IPS-NIHi7 (cell line): ENCODE measurements around the gene MTFMT.
"Not testable (repeated sequence)": the region's sequence is repeated elsewhere in the genome, so short reads cannot be mapped to it uniquely, and the experiment has no call there.

ENCODE experiments used
- DNase-seq: peaks from one replicate; pipeline ENCODE4 v3.0.0; 2012; ENCODE audit warnings: mixed read lengths; ENCODE audit errors: extremely low spot score

MTFMT gene

GRCh38 chr15:65038836-65039235 lies 9.4 kb upstream of the MTFMT start:
- no peak for DNase-seq

GRCh38 chr15:65038428-65038827 lies 9.0 kb upstream of the MTFMT start:
- DNase-seq: no peak

GRCh38 chr15:65037309-65037708 lies 7.9 kb upstream of the MTFMT start:
- no peak for DNase-seq

- DNase-seq: no peak
Observed at GRCh38 chr15:65034719-65035118, 5.3 kb upstream of the MTFMT start.

- peak; percentile 38 for DNase-seq
Observed at GRCh38 chr15:65033659-65034269, 4.3 kb upstream of the MTFMT start.

GRCh38 chr15:65032801-65033537 lies 3.5 kb upstream of the MTFMT start:
- peak; percentile 85 for DNase-seq

GRCh38 chr15:65029736-65030208 lies 333 bp upstream of the MTFMT start:
- no peak for DNase-seq

GRCh38 chr15:65028338-65028737 lies 1.1 kb downstream of the MTFMT start:
- no peak for DNase-seq

- DNase-seq: no peak
Observed at GRCh38 chr15:65027593-65027992, 1.8 kb downstream of the MTFMT start.

GRCh38 chr15:65026756-65027155 lies 2.7 kb downstream of the MTFMT start:
- DNase-seq: no peak

GRCh38 chr15:65021488-65021887 lies 8.0 kb downstream of the MTFMT start:
- no peak for DNase-seq

- DNase-seq: no peak
Observed at GRCh38 chr15:65020419-65020818, 9.0 kb downstream of the MTFMT start.

- not testable (repeated sequence) for DNase-seq
Observed at GRCh38 chr15:65011198-65011597, 18.2 kb downstream of the MTFMT start.

GRCh38 chr15:65008983-65009382 lies 20.5 kb downstream of the MTFMT start:
- DNase-seq: peak; percentile 35

GRCh38 chr15:65006876-65007275 lies 22.6 kb downstream of the MTFMT start:
- DNase-seq: no peak

- DNase-seq: no peak
Observed at GRCh38 chr15:65004993-65005392, 24.4 kb downstream of the MTFMT start.

GRCh38 chr15:64997745-64998375 lies 31.6 kb downstream of the MTFMT start:
- no peak for DNase-seq

- DNase-seq: no peak
Observed at GRCh38 chr15:64997066-64997465, 32.4 kb downstream of the MTFMT start.

- DNase-seq: no peak
Observed at GRCh38 chr15:64993290-64993689, 36.1 kb downstream of the MTFMT start.

GRCh38 chr15:64991536-64992135 lies 37.8 kb downstream of the MTFMT start:
- DNase-seq: no peak

GRCh38 chr15:64990168-64990470 lies 39.3 kb downstream of the MTFMT start:
- DNase-seq: no peak

- DNase-seq: peak; percentile 96
Observed at GRCh38 chr15:64989416-64990167, 39.8 kb downstream of the MTFMT start, which contains the start of gene SPG21. Gene SPG21 (minus strand): TSS chr15:64989914. CDS start chr15:64983569, 6,345 bp downstream.
